Subcutaneous adipose tissue (tissue), 4 donors: ENCODE results near the gene ROCK1. TPM values are rescaled to one million over a fixed set of nuclear protein-coding genes. Genes with fewer than 3 reads are reported as not detected.

Experiments used
- CTCF ChIP-seq: fragments of 450-650 bp; IDR thresholded peaks from one replicate; pipeline ENCODE4 v1.5.1; 2016; ENCODE audit warnings: low read depth, mild to moderate bottlenecking, control low read depth, antibody characterized with exemption, moderate library complexity
- total RNA-seq, 4 donors: library from RNA; depleted of rRNA; stranded (reverse); fragments of >200 nt; gene quantifications; one replicate each; pipeline ENCODE4 v1.1.0, GENCODE V29; 2016

Gene ROCK1
- total RNA-seq, 4 donors from 2014 or later: 77.8 to 107 (median 101) TPM

DNA sequence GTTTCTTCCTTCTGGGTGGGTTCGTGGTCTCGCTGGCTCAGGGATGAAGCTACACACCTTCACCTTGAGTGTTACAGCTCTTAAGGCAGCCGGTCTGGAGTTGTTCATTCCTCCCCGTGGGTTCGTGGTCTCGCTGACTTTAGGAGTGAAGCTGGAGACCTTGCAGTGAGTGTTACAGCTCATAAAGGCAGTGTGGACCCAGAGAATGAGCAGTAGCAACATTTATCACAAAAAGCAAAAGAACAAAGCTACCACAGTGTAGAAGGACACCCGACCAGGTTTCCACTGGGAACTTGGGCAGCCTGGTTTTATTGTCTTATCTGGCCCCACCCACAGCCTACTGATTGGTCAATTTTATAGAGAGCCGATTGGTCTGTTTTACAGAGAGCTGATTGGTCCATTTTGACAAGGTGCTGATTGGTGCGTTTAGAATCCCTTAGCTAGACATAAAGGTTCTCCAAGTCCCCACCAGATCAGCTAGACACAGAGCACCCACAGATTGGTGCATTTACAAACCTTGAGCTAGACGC lies 20.1 kb upstream of the ROCK1 start:
- no peak for TF ChIP-seq CTCF

GRCh38 chr18:21129566-21130216 lies 18.1 kb upstream of the ROCK1 start:
- no peak for TF ChIP-seq CTCF

DNA sequence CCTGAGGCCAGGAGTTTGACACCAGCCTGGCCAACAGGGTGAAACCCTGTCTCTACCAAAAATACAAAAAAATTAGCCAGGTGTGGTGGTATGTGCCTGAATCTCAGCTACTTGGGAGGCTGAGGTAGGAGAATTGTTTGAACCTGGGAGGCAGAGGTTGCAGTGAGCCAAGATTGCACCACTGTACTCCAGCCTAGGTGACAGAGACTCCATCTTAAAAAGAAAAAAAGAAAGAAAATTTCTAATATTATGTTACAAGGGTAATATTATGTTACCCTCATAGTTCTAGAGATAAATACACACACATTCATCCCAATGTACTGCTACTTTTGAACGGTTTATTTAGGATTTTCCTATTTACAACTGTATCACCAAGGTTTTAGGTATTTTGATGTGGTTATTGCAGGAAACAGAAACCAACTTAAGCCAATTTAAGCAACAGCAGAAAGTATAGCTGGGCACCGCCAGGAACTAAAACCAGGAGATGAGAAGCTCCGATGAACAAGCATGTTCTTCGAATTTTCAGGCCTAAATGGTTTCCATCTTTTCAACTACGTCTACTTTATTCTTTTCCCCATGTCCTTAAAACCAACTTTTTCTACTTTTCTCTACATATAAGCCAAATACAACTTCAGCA lies 11.8 kb upstream of the ROCK1 start:
- TF ChIP-seq CTCF: no peak

GRCh38 chr18:21118806-21119205 lies 7.2 kb upstream of the ROCK1 start:
- no peak for TF ChIP-seq CTCF

DNA sequence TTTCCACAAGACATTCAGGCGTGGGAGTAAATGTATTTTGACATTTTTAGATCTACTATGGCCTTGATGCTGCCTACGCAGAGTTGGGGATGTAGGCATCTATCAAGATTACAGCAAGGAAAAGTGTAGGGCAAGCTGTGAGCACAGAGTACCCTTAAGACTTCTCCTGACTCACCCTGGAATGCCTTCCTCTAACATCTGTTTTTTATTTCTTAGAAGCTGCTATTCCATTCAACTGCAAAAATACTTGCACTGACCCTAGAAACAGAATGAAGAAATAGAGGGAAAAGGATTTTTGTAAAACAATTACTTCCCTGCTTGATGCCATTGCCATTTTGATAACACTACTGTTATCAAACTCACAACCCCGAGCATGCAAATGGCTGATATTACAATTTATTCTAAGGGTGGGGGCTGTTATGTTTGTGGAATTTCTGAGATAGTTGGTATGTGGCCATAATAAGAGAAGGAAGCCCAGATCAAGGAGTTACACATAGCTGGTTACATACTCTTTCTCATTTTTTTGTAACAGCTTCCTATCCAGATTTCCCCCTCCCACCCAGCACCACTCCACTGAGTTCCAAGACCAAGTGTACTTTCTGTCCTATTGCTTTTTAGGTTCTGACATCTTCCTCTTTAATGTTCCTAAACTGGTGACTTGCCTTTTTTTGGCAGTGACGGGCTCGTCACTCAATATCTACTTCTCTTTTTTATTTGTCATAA lies 6.0 kb upstream of the ROCK1 start:
- no peak for TF ChIP-seq CTCF

- TF ChIP-seq CTCF: no peak
Measured at GRCh38 chr18:21115519-21116411, 4.2 kb upstream of the ROCK1 start.
